HFFc6 (cell line): ENCODE measurements around the gene CDC42. TPM values are rescaled to one million over a fixed set of nuclear protein-coding genes. Genes with fewer than 3 reads are reported as not detected.

ENCODE experiments used
- DNase-seq: peaks from one replicate; pipeline ENCODE4 v3.0.0-alpha.2; 2018
- H3K27ac Mint-ChIP-seq: 2 replicates; pipeline ENCODE4 v1.8.0; 2020; ENCODE audit warnings: mild to moderate bottlenecking, mixed read lengths
- H3K27me3 Mint-ChIP-seq: 2 replicates; pipeline ENCODE4 v1.8.0; 2021; ENCODE audit warnings: mild to moderate bottlenecking, moderate library complexity, mixed read lengths; ENCODE audit not compliant: insufficient read depth
- H3K36me3 Mint-ChIP-seq: 2 replicates; pipeline ENCODE4 v1.8.0; 2021; ENCODE audit warnings: low read depth, mixed read lengths
- H3K4me1 Mint-ChIP-seq: 2 replicates; pipeline ENCODE4 v1.8.0; 2020; ENCODE audit warnings: low read depth, mixed read lengths
- H3K4me3 Mint-ChIP-seq: 2 replicates; pipeline ENCODE4 v1.8.0; 2020; ENCODE audit warnings: mild to moderate bottlenecking, moderate library complexity, mixed read lengths
- H3K9me3 Mint-ChIP-seq: 2 replicates; pipeline ENCODE4 v1.8.0; 2020; ENCODE audit warnings: mild to moderate bottlenecking, mixed read lengths
- CTCF ChIP-seq: fragments of 200-600 bp; sonication (generic); IDR thresholded peaks from 2 replicates; pipeline ENCODE4 v1.5.0; 2021; ENCODE audit warnings: antibody characterized with exemption, mild to moderate bottlenecking
- total RNA-seq, 6 experiments: library from RNA; stranded (reverse); fragmentation: NEBNext Ultra II Directional; extraction: Animal tissue kit (Norgen Biotek cat#: 25700); gene quantifications; 2 replicates in 1 of 6; 3 replicates in 5 of 6; pipeline ENCODE4 v1.2.3, GENCODE V29; 2021

Gene CDC42
- total RNA-seq, 6 experiments from 2014 or later = 273 to 298 (median 280) TPM

- no peak for DNase-seq
- peaks cover 17% of the 10 kb centered on the region; the same call in 1 of the 2 replicates for H3K4me1 Mint-ChIP-seq
- no peaks in the 10 kb centered on the region for H3K36me3 Mint-ChIP-seq
- H3K27ac Mint-ChIP-seq = no peak overlapping the region
- H3K27me3 Mint-ChIP-seq = peaks cover 16% of the 10 kb centered on the region
- no peak for TF ChIP-seq CTCF
- H3K4me3 Mint-ChIP-seq = no peak overlapping the region; the same call in 1 of the 2 replicates
- H3K9me3 Mint-ChIP-seq = no peaks in the 10 kb centered on the region
Observed at GRCh38 chr1:22137004-22137720, 84.7 kb downstream of the CDC42 start.

GRCh38 chr1:22139066-22139594, 86.6 kb downstream of the CDC42 start:
- H3K27me3 Mint-ChIP-seq = peaks cover 20% of the 10 kb centered on the region

GRCh38 chr1:22139817-22140216, 87.3 kb downstream of the CDC42 start:
- no peak overlapping the region for H3K27ac Mint-ChIP-seq
- peaks cover 11% of the 10 kb centered on the region for H3K4me1 Mint-ChIP-seq
- no peak for TF ChIP-seq CTCF
- H3K9me3 Mint-ChIP-seq = no peaks in the 10 kb centered on the region
- H3K36me3 Mint-ChIP-seq = no peaks in the 10 kb centered on the region
- DNase-seq = no peak
- H3K4me3 Mint-ChIP-seq = no peak overlapping the region
- peaks cover 23% of the 10 kb centered on the region for H3K27me3 Mint-ChIP-seq

More at GRCh38 chr1:22139066-22139594, 86.6 kb downstream of the CDC42 start:
- no peaks in the 10 kb centered on the region for H3K36me3 Mint-ChIP-seq
- no peak overlapping the region for H3K4me3 Mint-ChIP-seq
- no peaks in the 10 kb centered on the region for H3K9me3 Mint-ChIP-seq
- peaks cover 11% of the 10 kb centered on the region for H3K4me1 Mint-ChIP-seq
- DNase-seq = no peak
- H3K27ac Mint-ChIP-seq = no peak overlapping the region
- no peak for TF ChIP-seq CTCF

Other genes with a start within 250 kb of the CDC42 start
- under 1 TPM in 1 of 6 experiments, not detected in 5; 0.14 TPM for gene LDLRAD2, start 240.4 kb upstream of the CDC42 start, total RNA-seq
- gene HSPG2, start 115.4 kb upstream of the CDC42 start, total RNA-seq = 100 to 1,000 TPM; 275 to 430 (median 297) TPM
- not detected for gene CELA3B, start 75.7 kb upstream of the CDC42 start, total RNA-seq
- not detected for gene CELA3A, start 51.1 kb upstream of the CDC42 start, total RNA-seq
- not detected for gene WNT4, start 90.4 kb downstream of the CDC42 start, total RNA-seq